ENCODE data around the gene NFYA.

The NFYA gene

DNA sequence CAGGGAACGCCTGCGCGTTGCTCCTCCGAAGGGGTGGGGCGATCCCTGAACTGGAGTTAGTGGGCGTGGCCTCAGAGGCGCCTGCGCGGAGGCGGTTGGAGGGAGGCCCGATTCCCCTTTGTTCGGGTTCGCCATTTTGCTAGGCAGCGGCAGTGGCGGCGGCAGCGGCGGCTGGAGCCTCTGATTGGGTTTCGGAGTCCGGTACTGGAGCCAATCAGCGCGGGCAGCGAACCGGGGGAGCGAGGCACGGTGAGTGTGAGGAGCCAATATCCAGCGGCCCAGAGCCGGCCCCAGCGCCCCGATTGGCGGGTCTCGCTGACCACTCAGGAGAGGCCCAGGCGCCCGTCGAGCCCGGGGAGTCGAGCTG lies at the start of gene NFYA:
Gene NFYA, plus strand, starts transcription at position 139 of the 367 bp plus-strand sequence. CDS start 6,116 bp downstream, outside the sequence.
- no peaks in the 10 kb centered on the region for H3K9me3 Mint-ChIP-seq
- H3K4me1 Mint-ChIP-seq: peaks cover 55% of the 10 kb centered on the region
- TF ChIP-seq, protein P1, sequence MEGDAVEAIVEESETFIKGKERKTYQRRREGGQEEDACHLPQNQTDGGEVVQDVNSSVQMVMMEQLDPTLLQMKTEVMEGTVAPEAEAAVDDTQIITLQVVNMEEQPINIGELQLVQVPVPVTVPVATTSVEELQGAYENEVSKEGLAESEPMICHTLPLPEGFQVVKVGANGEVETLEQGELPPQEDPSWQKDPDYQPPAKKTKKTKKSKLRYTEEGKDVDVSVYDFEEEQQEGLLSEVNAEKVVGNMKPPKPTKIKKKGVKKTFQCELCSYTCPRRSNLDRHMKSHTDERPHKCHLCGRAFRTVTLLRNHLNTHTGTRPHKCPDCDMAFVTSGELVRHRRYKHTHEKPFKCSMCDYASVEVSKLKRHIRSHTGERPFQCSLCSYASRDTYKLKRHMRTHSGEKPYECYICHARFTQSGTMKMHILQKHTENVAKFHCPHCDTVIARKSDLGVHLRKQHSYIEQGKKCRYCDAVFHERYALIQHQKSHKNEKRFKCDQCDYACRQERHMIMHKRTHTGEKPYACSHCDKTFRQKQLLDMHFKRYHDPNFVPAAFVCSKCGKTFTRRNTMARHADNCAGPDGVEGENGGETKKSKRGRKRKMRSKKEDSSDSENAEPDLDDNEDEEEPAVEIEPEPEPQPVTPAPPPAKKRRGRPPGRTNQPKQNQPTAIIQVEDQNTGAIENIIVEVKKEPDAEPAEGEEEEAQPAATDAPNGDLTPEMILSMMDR (IDR thresholded peaks at IDR 0.05): no peak
- peak within 1 kb of the TSS; percentile 94 for H3K4me3 Mint-ChIP-seq
- H3K27me3 Mint-ChIP-seq (ENCODE audit: low read depth, poor library complexity): no peaks in the 10 kb centered on the region
- DNase-seq: peak; percentile 100
- peaks cover 2% of the 10 kb centered on the region for H3K36me3 Mint-ChIP-seq (ENCODE audit: low read depth)
- peak within 1 kb of the TSS; percentile 99 for H3K27ac Mint-ChIP-seq

DNA sequence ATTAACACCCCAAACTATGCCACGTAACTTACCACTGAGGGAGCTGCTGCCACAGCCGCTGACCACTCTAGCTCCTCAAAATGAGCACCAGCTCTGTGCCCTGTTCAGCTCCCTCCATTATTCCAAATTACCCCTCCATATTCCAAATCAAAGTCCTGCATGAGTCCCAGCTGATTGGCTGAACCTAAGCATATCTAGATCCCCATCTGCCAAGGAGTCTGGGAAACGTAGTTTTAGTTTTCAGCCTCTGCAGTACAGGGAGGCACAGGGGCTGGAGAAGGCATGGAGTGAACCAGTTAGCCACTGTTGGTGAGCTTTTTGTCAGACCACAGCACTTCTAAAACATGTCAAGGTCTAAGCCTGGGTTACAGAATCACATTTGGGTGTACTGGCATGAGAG lies 49.7 kb upstream of the NFYA start:
- H3K4me1 Mint-ChIP-seq: peaks cover 24% of the 10 kb centered on the region
- H3K27ac Mint-ChIP-seq: no peak overlapping the region
- H3K9me3 Mint-ChIP-seq: peaks cover 3% of the 10 kb centered on the region
- TF ChIP-seq, protein P1 (IDR thresholded peaks at IDR 0.05): no peak
- H3K4me3 Mint-ChIP-seq: no peak overlapping the region
- peaks cover 41% of the 10 kb centered on the region for H3K36me3 Mint-ChIP-seq (ENCODE audit: low read depth)
- no peak for DNase-seq
- peaks cover 4% of the 10 kb centered on the region for H3K27me3 Mint-ChIP-seq (ENCODE audit: low read depth, poor library complexity)

DNA sequence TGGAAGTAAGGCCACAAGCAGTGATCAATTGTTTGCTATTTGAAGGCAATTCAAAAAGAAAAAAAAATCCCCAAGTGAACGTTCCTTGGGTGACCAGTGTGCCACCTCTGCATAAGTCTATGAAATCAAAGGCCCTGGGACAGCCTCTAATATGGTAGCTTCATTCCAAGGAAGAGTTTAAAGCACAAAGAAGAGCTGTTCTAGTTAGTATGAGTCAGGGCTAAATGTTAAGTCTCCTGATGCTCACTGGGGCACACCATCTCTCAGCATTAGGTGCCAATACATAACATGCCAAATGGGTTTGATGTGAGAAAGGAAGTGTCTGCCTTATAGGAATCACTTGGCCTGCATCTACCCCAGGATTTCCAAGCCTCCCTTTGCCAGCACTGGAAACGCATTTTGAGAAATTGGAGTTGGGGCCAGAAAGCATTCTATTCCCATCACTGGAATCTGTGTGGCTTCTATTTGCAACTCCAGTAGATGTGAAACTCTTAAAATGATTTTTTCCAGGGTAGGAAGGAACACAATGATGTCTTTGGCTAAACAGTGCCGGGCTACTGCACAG lies 46.7 kb upstream of the NFYA start:
- TF ChIP-seq, protein P1 (IDR thresholded peaks at IDR 0.05): no peak
- no peaks in the 10 kb centered on the region for H3K9me3 Mint-ChIP-seq
- peaks cover 42% of the 10 kb centered on the region for H3K4me1 Mint-ChIP-seq
- no peak for DNase-seq
- H3K27me3 Mint-ChIP-seq (ENCODE audit: low read depth, poor library complexity): peaks cover 4% of the 10 kb centered on the region
- peaks cover 18% of the 10 kb centered on the region for H3K36me3 Mint-ChIP-seq (ENCODE audit: low read depth)
- no peak overlapping the region for H3K27ac Mint-ChIP-seq
- H3K4me3 Mint-ChIP-seq: peak overlapping the region; percentile 90

DNA sequence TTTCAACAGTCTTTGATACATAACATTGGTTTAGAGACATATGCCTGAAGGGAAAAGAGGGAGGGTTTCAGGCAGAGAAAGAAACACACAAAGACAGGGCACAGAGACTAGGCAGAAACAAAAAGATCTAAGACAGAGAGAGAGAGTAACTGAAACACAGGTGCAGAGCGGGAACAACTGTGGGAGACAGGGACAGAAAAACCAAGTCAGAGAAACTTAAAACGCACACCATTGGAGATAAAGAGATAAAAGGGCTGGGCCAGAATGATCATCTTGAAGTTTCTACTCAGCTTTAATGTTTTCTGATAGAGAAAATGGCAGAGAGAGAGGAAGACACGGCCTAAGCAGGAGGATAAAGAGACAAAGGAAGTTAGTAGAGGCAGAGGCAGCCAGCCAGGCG lies 45.5 kb upstream of the NFYA start:
- Mint-ChIP-seq H3K4me3 (peak overlapping the region; percentile 90), H3K9me3 (no peaks in the 10 kb centered on the region), H3K36me3 (ENCODE audit: low read depth) (peaks cover 18% of the 10 kb centered on the region), H3K27me3 (ENCODE audit: low read depth, poor library complexity) (peaks cover 6% of the 10 kb centered on the region), H3K27ac (peak overlapping the region; percentile 70), H3K4me1 (peaks cover 46% of the 10 kb centered on the region)
- TF ChIP-seq, protein P1 (IDR thresholded peaks at IDR 0.05): no peak
- DNase-seq: no peak

DNA sequence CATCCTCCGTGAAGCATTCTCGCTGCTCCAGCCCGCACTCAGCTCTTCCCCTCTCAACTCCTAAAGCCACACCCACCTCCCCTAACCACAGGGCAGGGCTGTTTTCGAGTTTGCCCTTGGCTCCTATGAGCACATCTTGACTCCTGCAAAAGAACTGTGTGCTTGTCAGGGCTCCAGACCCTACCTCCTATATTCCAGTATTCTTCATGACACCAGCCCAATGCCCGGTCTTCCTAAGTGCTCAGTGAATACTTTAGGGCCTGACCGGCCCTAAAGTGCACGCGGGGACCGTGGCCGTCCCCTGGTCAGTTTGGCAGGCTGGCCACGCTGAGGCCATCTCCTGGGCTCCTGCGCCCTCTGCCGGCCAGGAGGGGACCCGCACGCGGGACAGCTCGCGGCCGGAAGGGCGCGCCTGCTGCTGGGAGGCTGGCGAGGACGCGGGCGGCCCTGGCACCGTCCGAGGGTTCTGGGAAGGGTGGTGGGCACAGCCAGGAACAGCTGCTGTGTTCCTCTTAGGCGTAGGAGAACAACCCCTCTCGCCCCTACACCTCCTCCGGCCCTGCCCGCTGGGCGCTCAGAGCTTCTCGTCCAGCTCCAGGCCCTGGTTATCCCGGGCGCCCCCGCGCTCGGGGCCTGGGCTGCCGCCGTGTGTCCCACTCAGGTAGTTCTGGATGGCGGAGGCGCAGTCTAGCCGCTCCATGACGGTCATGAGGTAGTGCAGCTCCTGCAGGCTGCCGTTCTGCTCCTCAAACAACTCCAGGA lies 44.8 kb upstream of the NFYA start:
- Mint-ChIP-seq H3K4me3 (peak overlapping the region; percentile 90), H3K9me3 (no peaks in the 10 kb centered on the region), H3K27me3 (ENCODE audit: low read depth, poor library complexity) (peaks cover 4% of the 10 kb centered on the region), H3K4me1 (peaks cover 46% of the 10 kb centered on the region), H3K36me3 (ENCODE audit: low read depth) (peaks cover 18% of the 10 kb centered on the region), H3K27ac (peak overlapping the region; percentile 73)
- TF ChIP-seq, protein P1 (IDR thresholded peaks at IDR 0.05): peak; percentile 98
- peak; percentile 94 for DNase-seq
